GM18907 (cell line): ENCODE data around the gene RANBP3.
"Not testable (repeated sequence)": the region's sequence is repeated elsewhere in the genome, so short reads cannot be mapped to it uniquely, and the experiment has no call there.

Source experiments
- ATAC-seq: cut with Tn5 transposase; IDR thresholded peaks from one replicate; pipeline ENCODE4 v1.9.1; 2021; ENCODE audit warnings: mild to moderate bottlenecking, moderate library complexity; ENCODE audit not compliant: unreplicated experiment

The RANBP3 gene

DNA sequence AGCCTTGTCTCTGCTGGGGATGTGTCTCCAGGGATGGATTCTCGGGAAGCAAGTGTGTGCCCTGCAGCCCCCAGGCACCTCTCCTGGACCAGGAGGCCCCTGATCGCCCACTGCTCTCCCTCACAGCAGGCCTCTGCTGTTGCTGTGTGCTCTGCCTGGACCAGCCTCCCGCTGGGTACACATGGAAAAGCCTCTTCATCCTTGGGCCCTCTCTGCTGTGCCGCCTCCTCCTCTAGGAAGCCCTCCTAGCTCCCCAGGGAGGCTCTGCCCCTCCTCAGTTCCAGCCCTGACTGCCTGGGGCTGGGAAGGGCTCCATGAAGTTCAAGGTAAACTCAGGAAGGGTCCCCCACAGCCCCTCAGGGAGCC, 86.4 kb downstream of the RANBP3 start:
- ATAC-seq: no peak

- no peak for ATAC-seq
Observed at GRCh38 chr19:5890099-5890498, 87.8 kb downstream of the RANBP3 start.

- ATAC-seq: no peak
Observed at GRCh38 chr19:5889288-5889971, 88.5 kb downstream of the RANBP3 start.

- ATAC-seq: not testable (repeated sequence)
Observed at GRCh38 chr19:5884065-5884811, 93.7 kb downstream of the RANBP3 start.

GRCh38 chr19:5883157-5883873, 94.6 kb downstream of the RANBP3 start:
- ATAC-seq: not testable (repeated sequence)

DNA sequence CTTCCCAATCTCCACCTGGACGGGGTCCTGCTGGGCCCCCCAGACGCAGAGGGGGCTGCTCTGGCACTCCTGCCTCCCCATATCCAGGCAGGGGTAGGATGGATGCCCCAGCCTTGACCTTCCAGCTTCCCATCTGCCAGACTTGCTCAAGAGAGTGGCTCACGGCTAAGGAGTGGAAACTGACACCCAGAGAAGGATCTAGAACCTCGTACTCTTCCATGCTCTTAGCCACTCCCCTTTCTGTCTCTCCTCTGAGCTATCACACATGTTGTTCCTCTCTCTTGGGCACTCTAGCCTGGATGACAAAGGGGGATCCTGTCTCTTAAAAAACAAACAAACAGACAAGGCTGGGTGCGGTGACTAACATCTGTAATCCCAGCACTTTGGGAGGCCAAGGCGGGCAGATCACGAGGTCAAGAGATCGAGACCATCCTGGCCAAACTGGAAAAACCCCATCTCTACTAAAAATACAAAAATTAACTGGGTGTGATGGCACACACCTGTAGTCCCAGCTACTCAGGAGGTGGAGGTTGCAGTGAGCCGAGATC, 95.4 kb downstream of the RANBP3 start:
- ATAC-seq: no peak

DNA sequence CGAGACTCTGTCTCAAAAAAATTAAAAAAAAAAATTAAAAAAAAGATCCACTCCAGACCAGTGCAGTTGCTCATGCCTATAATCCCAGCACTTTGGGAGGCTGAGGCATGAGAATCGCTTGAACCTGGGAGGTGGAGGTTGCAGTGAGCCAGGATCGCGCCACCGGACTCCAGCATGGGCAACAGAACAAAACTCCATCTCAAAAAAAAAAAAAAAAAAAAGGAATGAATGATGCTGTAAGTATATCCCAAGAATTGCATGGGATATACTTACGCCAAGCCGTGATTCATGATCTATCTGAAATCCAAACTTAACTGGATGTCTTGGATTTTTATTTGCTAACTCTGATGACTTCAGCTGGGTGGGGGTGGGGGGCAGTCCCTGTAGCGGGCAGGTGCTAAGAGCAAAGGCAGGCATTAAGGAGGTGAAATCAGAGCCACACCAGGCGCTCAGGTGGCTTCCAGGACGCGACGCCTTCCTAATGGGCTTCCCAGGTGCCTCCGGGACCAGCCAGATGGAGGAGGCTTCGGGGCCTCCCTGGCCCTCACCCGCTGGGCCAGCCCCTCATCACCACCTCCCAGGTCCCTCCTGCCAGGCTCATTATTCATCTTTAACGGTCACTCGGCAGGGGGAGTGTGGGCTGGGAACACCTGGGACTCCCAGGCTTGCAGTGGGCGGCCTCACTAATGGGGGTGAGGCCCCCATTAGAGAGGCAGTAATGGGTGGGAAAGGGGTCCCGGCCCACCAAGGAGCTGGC, 96.2 kb downstream of the RANBP3 start:
- no peak for ATAC-seq

- no peak for ATAC-seq
Observed at GRCh38 chr19:5880604-5881078, 97.3 kb downstream of the RANBP3 start.

DNA sequence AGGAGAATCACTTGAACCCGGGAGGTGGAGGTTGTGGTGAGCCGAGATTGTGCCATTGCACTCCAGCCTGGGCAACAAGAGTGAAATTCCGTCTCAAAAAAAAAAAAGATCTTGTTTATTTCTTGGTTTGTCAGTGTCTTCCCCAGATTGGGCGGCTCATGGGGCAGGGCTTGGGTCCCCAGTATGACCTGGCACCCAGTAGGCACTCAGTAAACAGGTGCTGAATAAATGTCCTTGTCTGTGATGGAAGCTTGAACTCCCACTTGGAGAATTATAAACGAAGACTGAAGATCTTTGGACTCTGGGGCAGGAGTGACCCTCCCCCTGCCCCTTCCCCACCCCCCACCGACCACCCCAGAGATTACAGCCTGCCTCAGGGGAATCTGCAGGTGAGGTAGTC, 97.7 kb downstream of the RANBP3 start:
- ATAC-seq: no peak

- no peak for ATAC-seq
Observed at GRCh38 chr19:5877882-5878281, 100.1 kb downstream of the RANBP3 start.

- ATAC-seq: no peak
Observed at GRCh38 chr19:5877427-5877826, 100.5 kb downstream of the RANBP3 start.

- not testable (repeated sequence) for ATAC-seq
Observed at GRCh38 chr19:5874496-5874895, 103.4 kb downstream of the RANBP3 start.

GRCh38 chr19:5873617-5874199, 104.2 kb downstream of the RANBP3 start:
- no peak for ATAC-seq

DNA sequence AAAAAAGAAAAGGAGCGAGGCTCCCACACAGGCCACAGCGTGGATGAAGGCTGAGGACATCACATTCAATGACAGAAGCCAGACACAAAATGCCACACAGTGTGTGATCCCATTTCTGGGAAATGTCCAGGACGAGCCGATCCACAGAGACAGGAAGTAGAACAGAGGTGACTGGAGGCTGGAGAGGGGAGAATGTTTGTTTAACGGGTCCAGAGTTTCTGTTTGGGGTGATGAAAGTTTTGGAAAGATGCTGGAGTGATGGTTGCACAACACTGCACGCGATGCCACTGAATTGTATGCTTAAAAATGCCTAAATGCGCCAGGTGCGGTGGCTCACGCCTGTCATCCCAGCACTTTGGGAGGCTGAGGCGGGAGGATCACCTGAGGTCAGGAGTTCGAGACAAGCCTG, 107.0 kb downstream of the RANBP3 start:
- ATAC-seq: no peak

- no peak for ATAC-seq
Observed at GRCh38 chr19:5867201-5868136, 110.5 kb downstream of the RANBP3 start.
